ENCODE results near the gene SLC7A7. TPM values are rescaled to one million over a fixed set of nuclear protein-coding genes. Genes with fewer than 3 reads are reported as not detected.

Gene SLC7A7
- total and polyA plus RNA-seq, 10 of the 15 experiments (the other 5 are each of a cell fraction or from before 2014, with no cell fraction given) = 27.8 to 79.2 (median 50.8) TPM

GRCh38 chr14:22776215-22776614 is 39.0 kb downstream of the SLC7A7 start (continued):
- TF ChIP-seq REST (IDR thresholded peaks at IDR 0.05; ENCODE audit: low read depth, low read length) = no peak
- TF ChIP-seq BRCA1 (IDR thresholded peaks at IDR 0.05; ENCODE audit: low read depth, low read length) = no peak
- no peak for TF ChIP-seq BHLHE40 (IDR thresholded peaks at IDR 0.05; ENCODE audit: borderline replicate concordance in 1 of 2, low read depth in 2 of 2, low read length in 1 of 2)
- no peak for TF ChIP-seq HCFC1 (IDR thresholded peaks at IDR 0.05; ENCODE audit: low read length)
- TF ChIP-seq GATAD2B (conservative IDR thresholded peaks at IDR 0.05; ENCODE audit: low read depth) = no peak

- TF ChIP-seq POLR2AphosphoS2 (IDR thresholded peaks at IDR 0.05; ENCODE audit: low read depth, low read length) (0 out of 2 replicates have a peak, but pooled peaks have one; percentile 39), CBX5 (IDR thresholded peaks at IDR 0.05; ENCODE audit: low read depth) (no peak)
- Histone ChIP-seq H2AFZ (ENCODE audit: control insufficient read depth, low read depth, low read length) (no peak overlapping the region), H3K4me2 (ENCODE audit: control insufficient read depth, insufficient read depth) (no peak overlapping the region), H3K27ac (ENCODE audit: control insufficient read depth, insufficient read depth) (no peak overlapping the region), H3K36me3 (ENCODE audit: control insufficient read depth in 2 of 2, insufficient read depth in 2 of 2, low read length in 1 of 2) (peaks cover 41 to 57% of the 10 kb centered on the region in 2 experiments), H3K4me1 (ENCODE audit: control insufficient read depth, insufficient read depth, low read length) (peaks cover 13% of the 10 kb centered on the region), H3K4me3 (no peak overlapping the region), H4K20me1 (ENCODE audit: control insufficient read depth, insufficient read depth) (no peaks in the 10 kb centered on the region), H3K27me3 (replicated peaks in 1 of 2; ENCODE audit: control insufficient read depth in 2 of 2, insufficient read depth in 2 of 2, low read length in 1 of 2) (no peaks in the 10 kb centered on the region), H3K9ac (ENCODE audit: control insufficient read depth, insufficient read depth, low read length) (no peak overlapping the region), H3K9me3 (replicated peaks; ENCODE audit: control insufficient read depth, insufficient read depth, low read length) (no peaks in the 10 kb centered on the region), H3K79me2 (ENCODE audit: control insufficient read depth, insufficient read depth, low read length) (peaks cover 3% of the 10 kb centered on the region; the same call in 1 of the 2 replicates)
- 91% methylated on average over 10 of the region's 10 CpGs for WGBS (ENCODE audit: insufficient coverage, insufficient replicate concordance, low lambda C conversion rate, missing lambda C conversion rate)
- ChIA-PET RAD21 (ENCODE audit: unreplicated experiment) (interaction anchor here (0.8 to 7.2 kb wide), 7 partner anchors 38 to 204 kb away, joined by 3 to 51 read pairs (median 3); partner anchors contain the start of gene LRP10), SMC1A (ENCODE audit: uncharacterized antibody, unreplicated experiment) (interaction anchor here (0.8 to 7.2 kb wide), 19 partner anchors 8 to 214 kb away, joined by 3 to 84 read pairs (median 4); partner anchors contain the start of genes LRP10, OXA1L and SLC7A7), POLR2A (interaction anchor here (0.8 to 1.1 kb wide), 2 partner anchors 22 to 116 kb away, joined by 3 to 4 read pairs; no protein-coding TSS in a partner anchor), CTCF (interaction anchor here (0.7 to 8.1 kb wide), 8 partner anchors 16 to 204 kb away, joined by 3 to 92 read pairs (median 5); no protein-coding TSS in a partner anchor)
- DNase-seq (ENCODE audit: low read depth, low spot score) (no peak), ATAC-seq (no peak), FAIRE-seq (no peak)
- intact Hi-C loops (cut with micrococcal nuclease; ENCODE audit: unreplicated experiment) (no loop called here), in situ Hi-C loops (cut with MboI) (no loop called here)
- BruUV-seq (replicated peaks) = no TSS peak
Observed at GRCh38 chr14:22774011-22774706, 41.1 kb downstream of the SLC7A7 start.

Measured in GM12878 (cell line).